Esophagus squamous epithelium (tissue), 4 donors: Measurements from ENCODE around the gene TMEM132E.

Experiments used
- CTCF ChIP-seq, 6 experiments: fragments of 450-650 bp in 4 of 6; fragments of 200-600 bp in 2 of 6; sonication (generic) in 2 of 6; IDR thresholded peaks; one replicate each; pipeline ENCODE4 v1.5.1; 2016 to 2019; ENCODE audit warnings: antibody characterized with exemption in 6 of 6, mild to moderate bottlenecking in 4 of 6, moderate library complexity in 4 of 6
- POLR2A ChIP-seq, 4 donors: fragments of 450-650 bp; IDR thresholded peaks; one replicate each; pipeline ENCODE4 v1.6.1; 2017; ENCODE audit warnings: antibody characterized with exemption in 4 of 4, mild to moderate bottlenecking in 4 of 4, moderate library complexity in 3 of 4

GRCh38 chr17:34580685-34581445, 1.5 kb downstream of the TMEM132E start:
- TF ChIP-seq CTCF (IDR thresholded peaks at IDR 0.05), result no peak
- no peak for TF ChIP-seq POLR2A (IDR thresholded peaks at IDR 0.05)
